ENCODE data around the gene TCP11L1. TPM values are rescaled to one million over a fixed set of nuclear protein-coding genes. Genes with fewer than 3 reads are reported as not detected.
A peak's percentile ranks its signal among the peaks of the same experiment; 100 is the strongest.

Gene TCP11L1
- total RNA-seq, result 10 to 100 TPM; 33.5 to 73.6 (median 55.4) TPM

DNA sequence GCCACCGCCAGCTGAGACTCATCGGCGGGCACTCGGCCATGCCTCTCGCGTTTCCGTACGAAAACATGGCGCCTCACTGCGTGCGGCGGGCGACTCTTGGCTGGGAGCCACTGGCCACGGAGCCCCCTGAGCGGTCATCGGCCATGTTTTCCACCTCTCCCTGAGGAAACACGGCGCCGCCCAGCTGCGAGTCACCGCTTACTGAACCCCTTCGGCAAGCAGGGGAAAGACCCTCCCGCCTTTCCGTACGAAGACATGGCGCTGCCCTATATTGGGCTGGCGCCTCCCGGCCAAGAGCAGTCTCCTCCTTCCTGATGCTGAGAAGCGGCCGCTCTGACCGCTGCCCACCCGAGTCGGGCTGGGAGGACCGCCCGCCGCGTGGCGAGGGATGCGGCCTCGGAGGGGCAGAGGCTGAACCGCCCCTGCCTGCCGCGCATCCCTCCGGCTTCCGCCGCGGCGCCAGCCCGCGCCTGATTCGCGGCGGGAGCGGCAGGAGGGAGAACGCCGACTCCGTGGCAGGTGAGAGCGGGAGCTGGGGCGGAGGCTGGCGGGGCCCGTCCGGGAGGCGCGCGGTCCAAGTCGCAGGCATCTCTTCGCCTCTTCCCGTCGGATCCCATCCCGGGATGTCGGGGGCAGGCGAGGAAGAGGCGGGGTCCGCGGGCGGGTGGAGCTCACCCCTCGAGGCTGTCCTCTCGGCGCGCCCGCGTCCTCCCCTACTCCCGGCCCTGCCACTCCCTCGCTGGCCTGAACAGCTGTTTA is at the start of gene TCP11L1:
Gene TCP11L1 (plus strand): TSS at position 299 of the 759 bp plus-strand sequence. CDS start 4,202 bp downstream, outside the sequence.
- peaks cover 0 to 12% of the 10 kb centered on the region in 2 donors for H3K36me3 ChIP-seq
- peaks cover 3 to 26% (median 6%) of the 10 kb centered on the region in 3 donors for H3K4me1 ChIP-seq
- peak; percentile 93 for ATAC-seq
- no peaks in the 10 kb centered on the region for H3K27me3 ChIP-seq
- peak within 1 kb of the TSS; percentile 86 to 98 (median 97) for H3K27ac ChIP-seq
- TF ChIP-seq POLR2A (IDR thresholded peaks at IDR 0.05), result peak; percentile 72 to 82
- TF ChIP-seq CTCF (IDR thresholded peaks at IDR 0.05), result no peak
- TF ChIP-seq POLR2AphosphoS5 (IDR thresholded peaks at IDR 0.05), result peak; percentile 86
- TF ChIP-seq EP300 (IDR thresholded peaks at IDR 0.05), result no peak
- H3K9me3 ChIP-seq, result no peaks in the 10 kb centered on the region
- WGBS, 2 donors (ENCODE audit: low coverage in 1 of 2), result no CpG with 5 or more reads among the region's 84 CpGs
- peak within 1 kb of the TSS; percentile 76 to 89 for H3K4me3 ChIP-seq

DNA sequence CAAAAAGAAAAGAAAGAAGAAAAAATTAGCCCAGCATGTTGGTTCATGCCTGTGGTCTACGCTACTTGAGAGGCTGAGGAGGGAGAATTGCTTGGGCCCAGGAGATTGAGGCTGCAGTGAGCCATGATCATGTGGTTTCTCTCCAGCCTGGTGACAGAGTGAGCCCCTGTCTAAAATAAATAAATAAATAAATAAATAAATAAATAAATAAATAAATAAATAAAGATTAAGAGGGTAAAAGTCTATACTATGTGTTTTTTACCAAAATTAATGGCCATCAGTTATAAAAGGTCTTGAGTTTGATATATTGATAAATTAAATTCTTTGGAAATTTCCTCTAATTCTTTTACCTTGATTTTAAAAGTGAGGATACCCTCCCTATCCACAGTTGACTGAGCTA is 48.9 kb upstream of the TCP11L1 start:
- peaks cover 0 to 19% (median 0%) of the 10 kb centered on the region in 3 donors for H3K9me3 ChIP-seq
- no peaks in the 10 kb centered on the region for H3K4me1 ChIP-seq
- WGBS, 2 donors (ENCODE audit: low coverage in 1 of 2), result 0 to 100% methylated on average over 1 of the region's 1 CpG
- ATAC-seq, result no peak
- H3K27ac ChIP-seq, result no peak overlapping the region
- TF ChIP-seq EP300 (IDR thresholded peaks at IDR 0.05) (no peak), CTCF (IDR thresholded peaks at IDR 0.05) (no peak), POLR2A (IDR thresholded peaks at IDR 0.05) (no peak), POLR2AphosphoS5 (IDR thresholded peaks at IDR 0.05) (no peak)
- H3K27me3 ChIP-seq, result no peaks in the 10 kb centered on the region
- no peaks in the 10 kb centered on the region for H3K36me3 ChIP-seq
- H3K4me3 ChIP-seq, result no peak overlapping the region

GRCh38 chr11:32991427-32991826 is 47.9 kb upstream of the TCP11L1 start:
- Histone ChIP-seq H3K4me3 (no peak overlapping the region), H3K36me3 (no peaks in the 10 kb centered on the region), H3K9me3 (peaks cover 0 to 19% (median 0%) of the 10 kb centered on the region in 3 donors), H3K4me1 (no peaks in the 10 kb centered on the region), H3K27me3 (no peaks in the 10 kb centered on the region), H3K27ac (no peak overlapping the region)
- no peak for ATAC-seq
- WGBS, 2 donors (ENCODE audit: low coverage in 1 of 2), result 89 to 95% methylated on average over 2 to 3 of the region's 3 CpGs
- TF ChIP-seq CTCF (IDR thresholded peaks at IDR 0.05) (no peak), EP300 (IDR thresholded peaks at IDR 0.05) (no peak), POLR2AphosphoS5 (IDR thresholded peaks at IDR 0.05) (no peak), POLR2A (IDR thresholded peaks at IDR 0.05) (no peak)

- H3K27ac ChIP-seq, result no peak overlapping the region
- ATAC-seq, result no peak
- TF ChIP-seq CTCF (IDR thresholded peaks at IDR 0.05) (no peak), EP300 (IDR thresholded peaks at IDR 0.05) (no peak), POLR2A (IDR thresholded peaks at IDR 0.05) (no peak), POLR2AphosphoS5 (IDR thresholded peaks at IDR 0.05) (no peak)
- H3K4me1 ChIP-seq, result no peaks in the 10 kb centered on the region
- no peaks in the 10 kb centered on the region for H3K27me3 ChIP-seq
- H3K4me3 ChIP-seq, result no peak overlapping the region
- peaks cover 0 to 19% (median 0%) of the 10 kb centered on the region in 3 donors for H3K9me3 ChIP-seq
- H3K36me3 ChIP-seq, result no peaks in the 10 kb centered on the region
Measured at GRCh38 chr11:32991898-32992297, 47.5 kb upstream of the TCP11L1 start.

- Histone ChIP-seq H3K4me3 (no peak overlapping the region), H3K9me3 (no peaks in the 10 kb centered on the region), H3K27ac (no peak overlapping the region), H3K36me3 (no peaks in the 10 kb centered on the region), H3K4me1 (peaks cover 0 to 11% (median 0%) of the 10 kb centered on the region in 3 donors), H3K27me3 (no peaks in the 10 kb centered on the region)
- peak; percentile 14 for TF ChIP-seq POLR2AphosphoS5 (IDR thresholded peaks at IDR 0.05)
- TF ChIP-seq EP300 (IDR thresholded peaks at IDR 0.05), result no peak
- peak; percentile 34 for ATAC-seq
Measured at GRCh38 chr11:33000181-33000580, 39.2 kb upstream of the TCP11L1 start.

Data from gastroesophageal sphincter (tissue), 4 donors.